Ishikawa (cell line): Measurements from ENCODE around the gene DNAJC21.

Source experiments
- EGR1 ChIP-seq: IDR thresholded peaks from 2 replicates; pipeline ENCODE4 v1.6.1; 2012
- EP300 ChIP-seq: IDR thresholded peaks from 2 replicates; pipeline ENCODE4 v1.6.1; 2012; ENCODE audit warnings: borderline replicate concordance
- MAX ChIP-seq: IDR thresholded peaks from 2 replicates; pipeline ENCODE4 v1.6.1; 2012
- RAD21 ChIP-seq: IDR thresholded peaks from 2 replicates; pipeline ENCODE4 v1.6.1; 2012; ENCODE audit warnings: low read depth
- TAF1 ChIP-seq: IDR thresholded peaks from 2 replicates; pipeline ENCODE4 v1.6.1; 2012; ENCODE audit warnings: low read depth, mild to moderate bottlenecking
- TCF12 ChIP-seq: IDR thresholded peaks from 2 replicates; pipeline ENCODE4 v1.6.1; 2012; ENCODE audit warnings: low read depth
- USF1 ChIP-seq: IDR thresholded peaks from 2 replicates; pipeline ENCODE4 v1.6.1; 2012

GRCh38 chr5:34930870-34931269 lies 1.5 kb downstream of the DNAJC21 start:
- TF ChIP-seq EGR1 (no peak), USF1 (no peak), TCF12 (no peak), RAD21 (no peak), MAX (no peak), EP300 (no peak), TAF1 (no peak)
